ENCODE data around the gene VRK2. TPM values are rescaled to one million over a fixed set of nuclear protein-coding genes. Genes with fewer than 3 reads are reported as not detected.
"Not testable (repeated sequence)": the region's sequence is repeated elsewhere in the genome, so short reads cannot be mapped to it uniquely, and the experiment has no call there.

Gene VRK2
- total RNA-seq, 1 donor from 2014 or later: 25.6 TPM

DNA sequence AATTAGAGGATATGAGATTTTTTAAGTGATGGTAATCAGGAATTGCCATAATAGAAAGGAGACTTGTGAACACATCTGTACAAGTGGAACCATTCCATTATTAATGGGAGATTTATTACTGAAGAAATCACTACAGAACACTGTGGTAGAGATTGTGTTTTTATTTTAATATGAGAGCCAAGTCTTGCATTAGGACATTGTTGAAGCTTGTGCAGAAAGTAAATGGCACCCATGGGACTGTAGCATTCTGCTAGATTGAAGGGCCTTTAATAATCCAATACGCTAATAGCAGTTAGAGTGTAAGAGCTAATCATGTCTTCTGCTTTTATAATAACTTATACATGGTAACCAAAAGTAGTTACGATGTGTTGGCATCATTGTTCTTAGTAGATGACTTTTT is 83.6 kb downstream of the VRK2 start:
- Mint-ChIP-seq H3K36me3 (ENCODE audit: low read depth) (peaks cover 1% of the 10 kb centered on the region), H3K9me3 (no peaks in the 10 kb centered on the region), H3K4me3 (no peak overlapping the region), H3K4me1 (ENCODE audit: low read depth) (no peaks in the 10 kb centered on the region), H3K27ac (no peak overlapping the region), H3K27me3 (ENCODE audit: insufficient read depth) (no peaks in the 10 kb centered on the region)
- intact Hi-C loops (cut with micrococcal nuclease): no loop called here
- DNase-seq (ENCODE audit: low spot score): no peak

DNA sequence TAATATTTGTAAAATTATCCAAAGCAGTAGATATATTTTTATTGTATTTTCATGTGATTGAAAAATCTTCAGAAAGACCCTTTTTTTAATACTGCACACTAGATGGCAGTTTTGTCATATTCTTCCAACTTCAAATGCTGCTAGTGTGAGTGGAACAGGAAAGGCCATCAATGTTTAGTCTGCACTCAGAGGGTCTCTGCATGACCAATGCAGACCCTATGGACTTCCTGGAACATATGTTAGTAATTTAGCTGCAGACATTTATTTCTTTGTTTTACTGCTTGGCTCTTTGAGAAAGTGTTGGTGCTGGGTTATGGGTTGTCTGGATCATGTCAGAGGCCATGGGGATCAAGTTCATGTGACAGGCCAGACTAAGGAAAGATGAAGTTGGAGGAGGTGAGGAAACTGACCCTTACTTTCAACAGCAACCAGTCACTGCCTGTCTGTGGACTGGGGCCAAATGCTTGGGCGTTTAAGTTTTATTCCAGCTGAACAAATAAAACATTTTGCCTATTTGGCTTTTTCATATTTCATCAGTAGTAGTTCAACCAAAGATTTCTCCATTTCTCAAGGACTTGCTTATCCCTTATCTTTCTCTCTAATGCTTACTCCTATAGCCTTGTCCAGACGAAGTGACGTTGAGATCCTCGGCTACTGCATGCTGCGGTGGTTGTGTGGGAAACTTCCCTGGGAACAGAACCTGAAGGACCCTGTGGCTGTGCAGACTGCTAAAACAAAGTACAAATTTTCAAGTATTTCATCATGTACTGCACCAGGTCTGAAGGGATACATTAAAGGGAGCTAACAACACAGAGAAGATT is 84.8 kb downstream of the VRK2 start:
- peaks cover 1% of the 10 kb centered on the region for H3K36me3 Mint-ChIP-seq (ENCODE audit: low read depth)
- intact Hi-C loops (cut with micrococcal nuclease): no loop called here
- H3K27ac Mint-ChIP-seq: no peak overlapping the region
- H3K4me1 Mint-ChIP-seq (ENCODE audit: low read depth): no peaks in the 10 kb centered on the region
- no peak for DNase-seq (ENCODE audit: low spot score)
- no peaks in the 10 kb centered on the region for H3K9me3 Mint-ChIP-seq
- H3K27me3 Mint-ChIP-seq (ENCODE audit: insufficient read depth): no peaks in the 10 kb centered on the region
- no peak overlapping the region for H3K4me3 Mint-ChIP-seq

DNA sequence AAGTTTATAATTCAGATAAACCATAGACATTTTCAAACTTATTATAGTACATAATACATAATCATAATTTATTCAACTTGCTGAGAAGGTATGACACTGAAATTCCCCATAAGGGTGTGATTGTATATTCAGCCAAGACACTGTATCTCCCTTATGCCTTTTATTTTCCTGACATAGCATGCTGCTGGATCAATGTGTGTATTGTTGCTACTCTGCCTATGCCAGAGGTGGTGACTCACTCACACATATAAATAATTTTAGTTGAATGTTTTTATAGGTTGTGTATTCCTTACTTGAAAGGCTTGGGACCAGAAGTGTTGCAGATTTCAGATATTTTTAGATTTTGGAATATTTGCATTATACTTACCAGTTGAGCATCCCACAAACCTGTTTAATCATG is 86.8 kb downstream of the VRK2 start:
- DNase-seq (ENCODE audit: low spot score): no peak
- no peaks in the 10 kb centered on the region for H3K27me3 Mint-ChIP-seq (ENCODE audit: insufficient read depth)
- no peaks in the 10 kb centered on the region for H3K9me3 Mint-ChIP-seq
- peaks cover 1% of the 10 kb centered on the region for H3K36me3 Mint-ChIP-seq (ENCODE audit: low read depth)
- H3K27ac Mint-ChIP-seq: no peak overlapping the region
- no peaks in the 10 kb centered on the region for H3K4me1 Mint-ChIP-seq (ENCODE audit: low read depth)
- no peak overlapping the region for H3K4me3 Mint-ChIP-seq
- intact Hi-C loops (cut with micrococcal nuclease): no loop called here

DNA sequence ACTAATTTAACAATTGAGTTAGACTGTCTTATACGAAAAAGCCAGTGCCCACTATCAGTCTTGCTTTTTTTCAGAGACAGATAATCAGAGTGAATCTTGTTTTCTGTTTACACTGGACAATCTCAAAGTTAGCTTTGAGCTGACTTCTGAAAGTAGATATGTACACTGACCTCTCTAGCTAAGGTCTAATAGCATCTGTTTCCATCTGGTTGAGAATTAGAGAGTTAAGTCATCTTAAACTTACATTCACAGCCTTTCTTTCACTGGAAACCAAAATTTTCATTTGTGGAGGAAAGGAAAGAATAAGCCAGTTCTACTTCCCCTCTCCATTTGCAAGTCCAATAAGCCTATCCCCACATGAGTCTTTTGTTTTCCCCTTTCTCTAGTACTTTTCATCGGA is 89.3 kb downstream of the VRK2 start:
- DNase-seq (ENCODE audit: low spot score): no peak
- intact Hi-C loops (cut with micrococcal nuclease): no loop called here
- Mint-ChIP-seq H3K27ac (no peak overlapping the region), H3K9me3 (no peaks in the 10 kb centered on the region), H3K4me1 (ENCODE audit: low read depth) (no peaks in the 10 kb centered on the region), H3K4me3 (no peak overlapping the region), H3K36me3 (ENCODE audit: low read depth) (peaks cover 10% of the 10 kb centered on the region), H3K27me3 (ENCODE audit: insufficient read depth) (no peaks in the 10 kb centered on the region)

DNA sequence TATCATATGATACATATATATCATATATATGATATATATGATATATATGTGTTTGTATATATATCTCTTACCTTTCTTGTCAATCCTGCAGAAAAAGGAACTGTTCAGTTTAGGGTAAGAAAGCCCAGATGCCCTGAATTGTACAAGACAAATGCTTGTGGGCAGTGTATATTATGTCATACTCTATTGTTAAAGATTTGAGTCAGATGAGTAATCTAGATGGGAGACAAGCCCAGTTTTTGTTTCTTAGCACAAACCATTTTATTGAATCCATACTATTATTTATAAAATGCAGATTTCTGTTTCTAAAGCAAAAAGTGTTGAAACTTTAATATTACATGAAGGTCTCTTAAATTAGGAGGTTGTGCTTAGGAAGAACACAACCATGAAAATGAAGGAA is 90.6 kb downstream of the VRK2 start:
- Mint-ChIP-seq H3K9me3 (no peaks in the 10 kb centered on the region), H3K4me3 (no peak overlapping the region), H3K27ac (no peak overlapping the region), H3K4me1 (ENCODE audit: low read depth) (no peaks in the 10 kb centered on the region), H3K36me3 (ENCODE audit: low read depth) (peaks cover 10% of the 10 kb centered on the region), H3K27me3 (ENCODE audit: insufficient read depth) (no peaks in the 10 kb centered on the region)
- DNase-seq (ENCODE audit: low spot score): no peak
- intact Hi-C loops (cut with micrococcal nuclease): no loop called here

DNA sequence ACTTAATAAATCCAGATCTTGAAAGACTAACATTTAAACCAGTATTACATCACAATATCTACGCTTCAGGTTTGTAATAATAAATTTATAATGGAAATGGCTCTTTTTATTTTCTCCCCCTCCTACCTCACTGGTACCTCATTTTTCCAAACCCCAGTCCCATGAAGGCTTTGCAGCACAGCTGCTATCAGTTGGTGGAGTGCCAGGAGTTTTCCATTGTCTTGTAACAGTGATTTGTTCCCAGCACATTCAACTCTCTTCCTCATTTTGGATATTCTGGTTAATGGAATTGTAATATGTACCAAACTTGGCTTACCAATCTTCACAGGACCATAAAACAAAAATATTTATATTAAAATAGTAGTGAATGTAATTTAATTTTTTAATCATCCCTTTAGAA is 91.2 kb downstream of the VRK2 start:
- Mint-ChIP-seq H3K27ac (no peak overlapping the region), H3K36me3 (ENCODE audit: low read depth) (peaks cover 11% of the 10 kb centered on the region), H3K27me3 (ENCODE audit: insufficient read depth) (no peaks in the 10 kb centered on the region), H3K4me3 (no peak overlapping the region), H3K4me1 (ENCODE audit: low read depth) (no peaks in the 10 kb centered on the region), H3K9me3 (no peaks in the 10 kb centered on the region)
- intact Hi-C loops (cut with micrococcal nuclease): no loop called here
- DNase-seq (ENCODE audit: low spot score): no peak

DNA sequence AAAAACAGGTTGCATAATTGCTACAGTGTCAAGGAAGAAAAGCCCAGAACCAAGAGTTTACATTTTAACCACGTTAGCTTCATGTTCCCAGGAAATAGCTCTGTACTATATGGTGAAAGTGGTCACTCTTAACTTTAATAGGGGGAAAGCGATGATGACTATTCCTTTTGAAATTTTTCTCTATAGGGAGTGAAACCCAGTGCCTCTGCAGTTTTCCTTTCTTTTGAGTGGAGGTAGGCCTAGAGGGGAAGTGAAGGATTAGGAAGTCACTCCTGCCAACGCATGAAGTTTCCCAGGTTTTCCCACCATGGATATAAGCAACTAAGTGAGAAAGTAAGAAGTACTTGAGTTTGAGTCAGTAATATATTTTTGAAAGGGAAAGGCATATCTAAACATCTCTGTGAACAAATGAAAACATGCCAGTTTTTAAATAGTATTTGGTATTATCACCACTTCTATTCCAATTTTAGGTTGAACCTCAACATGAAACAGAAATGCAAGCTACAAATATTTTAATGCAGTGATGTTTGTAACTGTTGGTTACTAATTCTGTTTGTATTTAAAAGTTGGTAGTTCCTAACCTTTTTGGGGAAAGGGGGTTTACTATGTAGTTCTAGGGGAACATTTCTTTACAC is 91.9 kb downstream of the VRK2 start:
- Mint-ChIP-seq H3K27ac (no peak overlapping the region), H3K4me1 (ENCODE audit: low read depth) (no peaks in the 10 kb centered on the region), H3K9me3 (no peaks in the 10 kb centered on the region), H3K36me3 (ENCODE audit: low read depth) (peaks cover 11% of the 10 kb centered on the region), H3K27me3 (ENCODE audit: insufficient read depth) (no peaks in the 10 kb centered on the region), H3K4me3 (no peak overlapping the region)
- intact Hi-C loops (cut with micrococcal nuclease): no loop called here
- DNase-seq (ENCODE audit: low spot score): no peak

DNA sequence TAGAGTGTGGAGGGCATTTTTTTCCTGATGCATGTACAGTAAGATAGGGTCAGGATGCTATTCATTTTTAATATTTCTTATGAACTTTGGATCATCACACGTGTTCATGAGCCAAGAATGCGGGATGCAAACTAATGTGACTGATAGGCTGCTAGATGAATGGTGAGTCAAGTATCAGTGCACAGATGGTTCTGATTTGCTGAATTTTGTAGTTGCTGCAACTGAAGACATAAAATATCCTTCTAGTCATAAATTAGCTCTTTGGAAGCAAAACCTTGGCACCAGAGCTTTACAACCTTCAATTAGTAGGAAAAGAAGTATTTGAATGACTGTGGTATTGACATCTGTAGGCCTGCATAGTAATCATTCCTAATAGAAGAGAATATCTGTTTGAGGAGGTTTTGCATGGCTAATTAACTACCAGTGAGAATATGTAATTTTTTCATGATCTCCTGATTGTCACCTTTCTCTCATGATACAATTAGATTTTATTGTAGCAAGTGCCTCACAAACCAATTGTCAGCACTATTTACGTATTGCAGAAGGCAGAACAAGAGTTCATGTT is 94.0 kb downstream of the VRK2 start:
- Mint-ChIP-seq H3K27me3 (ENCODE audit: insufficient read depth) (no peaks in the 10 kb centered on the region), H3K4me3 (no peak overlapping the region), H3K27ac (no peak overlapping the region), H3K4me1 (ENCODE audit: low read depth) (no peaks in the 10 kb centered on the region), H3K36me3 (ENCODE audit: low read depth) (peaks cover 12% of the 10 kb centered on the region), H3K9me3 (no peaks in the 10 kb centered on the region)
- DNase-seq (ENCODE audit: low spot score): no peak
- intact Hi-C loops (cut with micrococcal nuclease): no loop called here

DNA sequence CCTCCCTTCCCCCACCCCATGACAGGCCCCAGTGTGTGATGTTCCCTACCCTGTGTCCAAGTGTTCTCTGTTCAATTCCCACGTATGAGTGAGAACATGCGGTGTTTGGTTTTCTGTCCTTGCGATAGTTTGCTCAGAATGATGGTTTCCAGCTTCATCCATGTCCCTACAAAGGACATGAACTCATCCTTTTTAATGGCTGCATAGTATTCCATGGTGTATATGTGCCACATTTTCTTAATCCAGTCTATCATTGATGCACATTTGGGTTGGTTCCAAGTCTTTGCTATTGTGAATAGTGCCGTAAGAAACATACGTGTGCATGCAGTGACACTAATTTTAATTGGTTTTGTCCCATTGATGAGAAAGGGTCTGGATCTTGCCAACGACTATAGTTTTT is 99.2 kb downstream of the VRK2 start:
- not testable (repeated sequence) for H3K27ac Mint-ChIP-seq; H3K4me1 Mint-ChIP-seq (ENCODE audit: low read depth); DNase-seq (ENCODE audit: low spot score); H3K27me3 Mint-ChIP-seq (ENCODE audit: insufficient read depth); H3K36me3 Mint-ChIP-seq (ENCODE audit: low read depth); H3K4me3 Mint-ChIP-seq; H3K9me3 Mint-ChIP-seq
- intact Hi-C loops (cut with micrococcal nuclease): loop anchor here (2.0 kb wide), 1 partner anchor 99 kb away; the partner anchor contains the start of gene VRK2

DNA sequence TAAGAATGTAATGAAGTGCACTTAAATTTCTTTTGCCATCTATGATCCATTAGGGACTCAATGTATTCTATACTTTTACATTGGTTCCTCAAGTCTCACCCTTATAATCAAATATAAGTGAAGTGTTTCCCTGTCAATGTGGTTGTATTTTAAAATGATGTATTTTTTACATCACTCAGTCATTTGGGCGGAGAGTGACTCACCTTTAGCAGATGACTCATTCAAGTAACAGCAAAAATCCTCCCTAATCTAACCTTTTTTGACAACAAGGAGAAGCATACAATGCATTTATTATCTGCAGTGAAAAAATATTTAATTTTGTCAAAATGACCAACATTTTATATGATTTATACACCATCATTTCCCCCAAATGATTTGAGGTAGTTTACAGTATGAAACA is 100.1 kb downstream of the VRK2 start:
- Mint-ChIP-seq H3K9me3 (no peaks in the 10 kb centered on the region), H3K4me1 (ENCODE audit: low read depth) (no peaks in the 10 kb centered on the region), H3K27me3 (ENCODE audit: insufficient read depth) (no peaks in the 10 kb centered on the region), H3K36me3 (ENCODE audit: low read depth) (peaks cover 3% of the 10 kb centered on the region), H3K27ac (no peak overlapping the region), H3K4me3 (no peak overlapping the region)
- no peak for DNase-seq (ENCODE audit: low spot score)
- intact Hi-C loops (cut with micrococcal nuclease): loop anchor here (2.0 kb wide), 1 partner anchor 100 kb away; the partner anchor contains the start of gene VRK2

DNA sequence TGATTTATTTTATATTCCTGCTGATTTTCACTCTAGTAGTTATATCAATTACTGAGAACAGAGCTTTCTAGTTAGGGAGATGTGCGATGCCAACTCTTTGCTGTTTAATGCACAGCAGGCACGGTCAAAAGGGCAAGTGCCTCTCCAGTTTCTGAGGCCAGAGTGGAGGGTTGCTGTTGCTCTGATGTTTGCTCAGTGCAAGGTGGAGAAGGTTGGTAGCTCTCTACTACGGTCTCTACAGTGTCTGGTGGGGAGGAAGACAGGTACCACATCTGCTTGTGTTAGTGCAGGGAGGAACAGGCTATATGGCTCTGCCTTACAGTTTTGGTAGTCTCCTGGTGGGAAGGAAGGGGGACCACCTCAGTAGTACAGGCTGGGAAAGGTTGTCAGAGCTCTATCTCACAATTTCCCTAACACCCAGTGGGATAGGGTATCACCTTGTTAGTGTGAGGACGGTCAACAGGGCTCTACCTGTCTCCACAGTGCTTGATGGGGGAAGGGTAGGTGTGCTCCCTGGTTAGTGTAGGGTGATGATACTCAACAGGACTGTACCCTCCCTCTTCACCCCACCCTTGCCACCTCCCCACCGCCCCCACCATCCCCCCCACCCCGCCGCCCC is 108.7 kb downstream of the VRK2 start:
- no peaks in the 10 kb centered on the region for H3K4me1 Mint-ChIP-seq (ENCODE audit: low read depth)
- no peak for DNase-seq (ENCODE audit: low spot score)
- no peaks in the 10 kb centered on the region for H3K9me3 Mint-ChIP-seq
- no peak overlapping the region for H3K27ac Mint-ChIP-seq
- no peak overlapping the region for H3K4me3 Mint-ChIP-seq
- H3K36me3 Mint-ChIP-seq (ENCODE audit: low read depth): peaks cover 9% of the 10 kb centered on the region
- intact Hi-C loops (cut with micrococcal nuclease): no loop called here
- H3K27me3 Mint-ChIP-seq (ENCODE audit: insufficient read depth): no peaks in the 10 kb centered on the region

DNA sequence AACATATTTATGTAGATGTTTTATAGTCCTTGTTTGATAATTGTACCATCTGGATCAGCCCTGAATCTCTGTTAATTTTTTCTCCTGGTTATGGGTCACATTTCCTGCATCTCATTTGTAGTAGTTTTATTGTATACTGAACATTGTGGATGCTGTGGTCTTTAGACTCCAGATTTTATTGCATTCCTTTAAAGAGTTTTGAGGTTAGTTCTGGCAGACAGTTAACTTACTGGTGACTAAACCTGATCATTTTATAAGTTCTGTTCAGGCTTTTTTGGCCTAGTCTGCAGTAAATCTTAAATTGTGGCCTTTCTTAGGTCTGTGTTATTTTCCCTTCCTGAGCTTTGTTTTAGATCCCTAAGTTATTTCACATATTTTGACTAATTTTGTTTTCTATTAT is 110.2 kb downstream of the VRK2 start:
- Mint-ChIP-seq H3K9me3 (no peaks in the 10 kb centered on the region), H3K27ac (no peak overlapping the region), H3K36me3 (ENCODE audit: low read depth) (peaks cover 15% of the 10 kb centered on the region), H3K27me3 (ENCODE audit: insufficient read depth) (no peaks in the 10 kb centered on the region), H3K4me3 (no peak overlapping the region), H3K4me1 (ENCODE audit: low read depth) (no peaks in the 10 kb centered on the region)
- intact Hi-C loops (cut with micrococcal nuclease): no loop called here
- no peak for DNase-seq (ENCODE audit: low spot score)

DNA sequence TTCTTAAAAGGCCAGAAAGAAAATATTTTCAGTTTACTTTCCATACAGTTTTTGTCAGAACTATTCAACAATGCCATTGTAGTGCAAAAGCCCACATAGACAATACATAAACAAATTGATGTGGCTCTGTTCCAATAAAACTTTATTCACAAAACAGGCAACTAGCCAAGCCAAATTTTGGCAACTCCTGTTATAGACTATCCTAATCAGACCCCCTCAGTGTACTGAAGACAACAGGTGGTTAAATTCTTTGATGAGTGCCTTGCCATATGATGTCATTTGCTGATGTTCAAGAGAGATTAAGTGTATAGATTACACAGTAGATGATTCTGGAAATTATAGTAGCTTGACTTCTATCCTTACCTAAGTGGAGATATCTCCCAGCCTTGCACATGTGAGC is 111.1 kb downstream of the VRK2 start:
- no peaks in the 10 kb centered on the region for H3K4me1 Mint-ChIP-seq (ENCODE audit: low read depth)
- H3K36me3 Mint-ChIP-seq (ENCODE audit: low read depth): peaks cover 15% of the 10 kb centered on the region
- intact Hi-C loops (cut with micrococcal nuclease): no loop called here
- DNase-seq (ENCODE audit: low spot score): no peak
- H3K27me3 Mint-ChIP-seq (ENCODE audit: insufficient read depth): no peaks in the 10 kb centered on the region
- no peak overlapping the region for H3K4me3 Mint-ChIP-seq
- H3K27ac Mint-ChIP-seq: no peak overlapping the region
- no peaks in the 10 kb centered on the region for H3K9me3 Mint-ChIP-seq
